Smooth muscle cell of the brain vasculature (primary cell): Measurements from ENCODE around the gene CEP57L1.
"Not testable (repeated sequence)": the region's sequence is repeated elsewhere in the genome, so short reads cannot be mapped to it uniquely, and the experiment has no call there.

ENCODE experiments used
- DNase-seq: peaks from one replicate; pipeline ENCODE4 v3.0.0-alpha.2; 2012; ENCODE audit warnings: low read depth, low spot score

Gene CEP57L1

DNA sequence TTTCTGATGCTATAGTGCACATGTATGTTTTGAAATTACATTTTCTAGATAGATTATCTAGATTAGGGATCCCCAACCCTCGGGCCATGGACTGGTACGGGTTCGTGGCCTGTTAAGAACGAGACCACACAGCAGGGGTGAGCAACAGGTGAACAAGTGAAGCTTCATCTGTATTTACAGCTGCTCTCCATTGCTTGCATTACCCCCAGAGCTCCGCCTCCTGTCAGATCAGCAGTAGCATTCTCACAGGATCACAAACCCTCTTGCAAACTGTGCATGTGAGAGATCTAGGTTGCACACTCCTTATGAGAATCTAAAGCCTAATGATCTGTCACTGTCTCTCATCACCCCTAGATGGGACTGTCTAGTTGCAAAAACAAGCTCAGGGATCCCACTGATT is 10.4 kb downstream of the CEP57L1 start:
- DNase-seq = no peak

DNA sequence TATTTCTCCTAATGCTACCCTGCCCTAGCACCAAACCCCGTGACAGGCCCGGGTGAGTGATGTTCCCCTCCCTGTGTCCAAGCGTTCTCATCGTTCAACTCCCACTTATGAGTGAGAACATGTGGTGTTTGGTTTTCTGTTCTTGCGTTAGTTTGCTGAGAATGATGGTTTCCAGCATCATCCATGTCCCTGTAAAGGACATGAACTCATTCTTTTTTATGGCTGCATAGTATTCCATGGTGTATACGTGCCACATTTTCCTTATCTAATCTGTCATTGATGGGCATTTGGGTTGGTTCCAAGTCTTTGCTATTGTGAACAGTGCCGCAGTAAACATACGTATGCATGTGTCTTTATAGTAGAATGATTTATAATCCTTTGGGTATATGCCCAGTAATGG is 14.4 kb downstream of the CEP57L1 start:
- DNase-seq = not testable (repeated sequence)

DNA sequence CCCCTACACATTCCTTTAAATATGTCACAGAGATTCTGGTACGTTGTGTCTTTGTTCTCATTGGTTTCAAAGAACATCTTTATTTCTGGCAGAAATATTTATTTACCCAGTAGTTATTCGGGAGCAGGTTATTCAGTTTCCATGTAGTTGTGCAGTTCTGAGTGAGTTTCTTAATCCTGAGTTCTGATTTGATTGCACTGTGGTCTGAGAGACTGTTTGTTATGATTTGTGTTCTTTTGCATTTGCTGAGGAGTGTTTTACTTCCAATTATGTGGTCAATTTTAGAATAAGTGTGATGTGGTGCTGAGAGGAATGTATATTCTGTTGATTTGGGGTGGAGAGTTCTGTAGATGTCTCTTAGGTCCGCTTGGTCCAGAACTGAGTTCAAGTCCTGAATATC is 17.4 kb downstream of the CEP57L1 start:
- not testable (repeated sequence) for DNase-seq

DNA sequence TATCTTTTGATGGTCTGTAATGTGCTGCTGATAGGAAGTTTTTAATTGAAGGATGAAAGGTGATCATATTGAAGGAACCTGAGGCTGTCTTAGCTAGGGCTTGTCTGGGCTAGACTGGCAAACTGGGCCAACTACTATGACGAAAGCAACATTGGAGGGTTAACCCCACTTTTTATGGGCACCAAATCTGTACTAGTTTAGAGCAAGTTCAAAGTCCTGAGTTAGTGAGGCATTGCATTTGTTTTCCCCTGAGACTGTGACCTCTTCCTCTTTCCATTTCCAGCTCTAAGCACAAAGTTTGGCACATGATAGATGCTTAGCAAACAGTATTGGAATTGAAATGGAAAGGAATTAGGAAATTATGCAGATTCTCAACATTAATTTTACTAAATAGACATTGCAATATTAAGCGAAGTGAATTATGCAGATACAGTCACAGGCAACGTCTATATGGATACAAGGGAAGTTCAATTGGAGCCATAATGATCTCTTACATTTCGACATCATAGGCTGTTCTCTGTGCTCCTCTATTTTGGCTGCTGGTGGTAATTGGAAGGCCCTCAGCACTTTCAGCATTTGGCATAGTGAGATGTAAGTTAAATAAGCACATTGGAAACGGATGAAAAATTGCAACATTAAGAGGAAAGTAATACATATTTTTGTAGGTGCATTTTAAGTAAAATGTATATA is 22.2 kb downstream of the CEP57L1 start:
- DNase-seq = no peak

DNA sequence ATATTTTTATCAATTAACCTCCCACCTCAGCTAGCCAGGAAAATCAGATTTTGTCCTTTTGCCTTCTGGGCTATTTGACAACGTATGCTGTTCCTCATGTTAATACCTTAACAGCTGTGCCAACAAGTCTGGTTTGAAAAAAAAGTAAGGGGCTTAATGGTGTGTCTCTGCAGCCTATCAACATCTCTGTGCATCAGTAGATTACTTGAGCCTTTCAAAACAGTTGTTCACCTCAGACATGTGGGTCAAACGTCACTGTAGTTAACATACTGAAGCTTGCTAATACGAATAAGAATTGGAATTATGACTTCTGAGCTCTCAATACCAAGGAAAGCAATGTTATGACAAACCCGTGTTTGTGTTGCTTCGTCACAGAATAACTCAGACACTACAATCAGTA is 23.0 kb downstream of the CEP57L1 start:
- no peak for DNase-seq

DNA sequence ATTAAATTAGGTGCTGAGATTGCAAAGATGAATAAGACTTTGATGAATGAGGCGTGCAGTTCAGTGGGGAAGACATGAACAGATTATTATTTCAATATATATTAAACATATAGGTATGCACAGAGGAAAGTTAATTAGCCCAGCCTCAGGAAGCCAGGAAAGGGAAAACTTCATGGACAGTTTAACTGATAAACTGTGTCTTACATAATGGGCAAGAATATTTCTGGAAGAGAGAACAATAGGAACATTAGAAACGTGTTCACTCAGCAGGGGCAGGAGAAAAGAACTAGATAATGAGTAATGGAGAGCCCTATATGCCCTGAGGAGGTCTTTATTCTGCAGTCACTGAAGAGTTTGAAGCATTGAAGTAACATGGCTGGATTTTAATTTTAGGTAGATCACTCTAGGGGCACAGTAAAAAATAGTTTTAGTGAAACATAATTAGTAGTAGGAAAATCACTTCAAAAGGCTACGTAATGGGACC is 23.6 kb downstream of the CEP57L1 start:
- DNase-seq = no peak

DNA sequence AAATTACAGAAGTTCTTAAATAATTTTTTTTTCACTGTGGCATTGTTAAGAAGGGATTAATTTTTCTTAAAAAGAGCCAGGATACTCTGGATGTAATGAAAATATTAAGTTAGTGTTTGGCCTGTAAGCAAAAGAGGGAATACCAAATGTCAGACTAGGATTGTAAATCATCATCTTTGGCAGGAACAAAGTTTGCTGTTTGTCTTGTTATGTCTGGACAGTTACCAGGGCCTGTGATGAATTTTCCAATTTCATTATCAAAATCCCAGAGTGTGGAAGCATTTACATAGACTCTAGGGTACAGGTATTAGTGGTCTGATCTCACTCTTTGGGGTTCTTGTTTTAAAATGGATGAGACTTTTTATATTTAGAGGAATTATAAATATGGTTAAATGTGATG is 26.1 kb downstream of the CEP57L1 start:
- no peak for DNase-seq

DNA sequence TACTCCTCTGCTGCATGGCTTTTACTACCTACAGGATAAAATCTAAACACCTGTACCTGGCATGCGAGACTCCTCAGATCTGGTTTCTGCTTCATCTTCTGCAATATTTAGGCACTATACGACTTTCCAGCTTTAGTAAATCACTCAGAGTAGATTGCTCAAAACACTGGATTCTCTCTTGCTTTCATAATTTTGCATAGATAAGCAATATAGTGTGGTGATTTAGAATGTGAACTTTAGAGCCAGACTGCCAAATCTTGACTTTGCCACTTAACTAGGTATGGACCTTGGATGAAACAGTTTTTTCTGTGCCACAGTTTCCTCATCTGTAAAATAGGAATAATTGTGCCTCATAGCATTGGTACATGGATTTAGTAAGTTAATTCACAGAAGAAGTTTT is 28.9 kb downstream of the CEP57L1 start:
- no peak for DNase-seq

DNA sequence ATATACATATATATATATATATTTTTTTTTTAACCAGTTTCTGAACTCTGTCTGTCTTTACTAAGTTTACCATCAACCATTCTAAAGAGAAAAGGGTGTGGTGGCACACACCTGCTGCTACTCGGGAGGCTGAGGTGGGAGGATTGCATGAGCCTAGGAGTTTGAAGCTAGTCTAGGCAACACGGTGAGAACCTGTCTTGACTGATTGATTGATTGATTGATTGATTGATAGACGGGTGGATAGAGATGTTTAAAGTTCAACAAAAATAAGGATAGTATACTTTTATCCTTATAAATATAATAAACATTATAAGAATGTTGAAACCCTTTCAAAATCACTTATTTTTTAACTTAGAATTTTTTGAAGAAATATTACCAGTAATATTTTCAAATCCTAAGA is 30.2 kb downstream of the CEP57L1 start:
- no peak for DNase-seq

DNA sequence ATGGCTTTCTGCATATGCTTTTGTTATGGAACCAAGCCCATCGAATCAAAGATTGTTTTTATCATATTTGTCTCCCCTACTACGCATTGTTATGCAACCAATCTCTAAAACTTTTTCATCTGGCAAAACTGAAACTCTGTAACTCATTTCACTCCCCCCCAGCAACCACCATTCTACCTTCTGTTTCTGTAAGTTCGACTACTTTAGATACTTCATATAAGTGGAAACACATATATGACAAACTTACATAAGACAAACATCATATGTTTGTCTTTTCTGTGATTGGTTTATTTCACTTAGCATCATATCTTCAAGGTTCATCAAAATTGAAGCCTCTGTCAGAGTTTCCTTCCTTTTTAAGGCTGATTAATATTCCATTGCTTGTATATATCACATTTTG is 34.8 kb downstream of the CEP57L1 start:
- DNase-seq = no peak

DNA sequence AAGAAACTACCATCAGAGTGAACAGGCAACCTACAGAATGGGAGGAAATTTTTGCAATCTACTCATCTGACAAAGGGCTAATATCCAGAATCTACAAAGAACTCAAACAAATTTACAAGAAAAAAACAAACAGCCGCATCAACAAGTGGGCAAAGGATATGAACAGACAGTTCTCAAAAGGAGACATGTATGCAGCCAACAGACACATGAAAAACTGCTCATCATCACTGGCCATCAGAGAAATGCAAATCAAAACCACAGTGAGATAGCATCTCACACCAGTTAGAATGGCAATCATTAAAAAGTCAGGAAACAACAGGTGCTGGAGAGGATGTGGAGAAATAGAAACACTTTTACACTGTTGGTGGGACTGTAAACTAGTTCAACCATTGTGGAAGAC is 40.3 kb downstream of the CEP57L1 start:
- DNase-seq = not testable (repeated sequence)

DNA sequence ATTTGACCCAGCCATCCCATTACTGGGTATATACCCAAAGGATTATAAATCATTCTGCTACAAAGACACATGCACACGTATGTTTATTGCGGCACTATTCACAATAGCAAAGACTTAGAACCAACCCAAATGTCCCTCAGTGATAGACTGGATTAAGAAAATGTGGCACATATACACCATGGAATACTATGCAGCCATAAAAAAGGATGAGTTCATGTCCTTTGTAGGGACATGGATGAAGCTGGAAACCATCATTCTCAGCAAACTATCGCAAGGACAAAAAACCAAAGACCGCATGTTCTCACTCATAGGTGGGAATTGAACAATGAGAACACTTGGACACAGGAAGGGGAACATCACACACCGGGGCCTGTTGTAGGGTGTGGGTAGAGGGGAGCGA is 40.7 kb downstream of the CEP57L1 start:
- not testable (repeated sequence) for DNase-seq

DNA sequence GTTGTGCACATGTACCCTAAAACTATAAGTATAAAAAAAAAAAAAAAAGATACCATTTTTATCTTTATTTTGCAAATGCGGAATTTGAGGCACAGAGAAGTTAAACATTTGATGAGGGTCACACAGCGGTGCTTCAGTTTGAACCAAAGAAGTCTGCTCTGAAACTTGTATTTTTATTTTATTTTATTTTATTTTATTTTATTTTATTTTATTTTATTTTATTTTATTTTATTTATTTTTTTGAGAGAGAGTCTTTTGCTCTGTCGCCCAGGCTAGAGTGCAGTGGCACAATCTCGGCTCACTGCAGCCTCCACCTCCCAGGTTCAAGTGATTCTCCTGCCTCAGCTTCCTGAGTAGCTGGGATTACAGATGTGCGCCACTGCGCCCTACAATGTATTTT is 41.2 kb downstream of the CEP57L1 start:
- DNase-seq = not testable (repeated sequence)

DNA sequence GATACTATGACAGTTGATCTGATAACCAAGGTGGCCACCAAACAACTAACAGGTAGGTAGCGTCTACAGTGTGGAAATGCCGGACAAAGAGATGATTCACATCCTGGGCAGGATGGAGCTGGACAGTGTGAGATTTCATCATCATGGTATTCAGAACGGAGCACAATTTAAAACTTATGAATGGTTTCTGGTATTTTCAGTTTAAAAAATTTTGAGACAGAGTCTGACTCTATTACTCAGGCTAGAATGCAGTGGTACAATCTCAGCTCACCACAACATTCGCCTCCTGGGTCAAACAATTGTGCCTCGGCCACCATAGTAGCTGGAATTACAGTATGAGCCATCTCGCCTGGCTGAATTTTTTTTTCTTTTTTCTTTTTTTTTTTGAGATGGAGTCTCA is 43.8 kb downstream of the CEP57L1 start:
- DNase-seq = no peak

DNA sequence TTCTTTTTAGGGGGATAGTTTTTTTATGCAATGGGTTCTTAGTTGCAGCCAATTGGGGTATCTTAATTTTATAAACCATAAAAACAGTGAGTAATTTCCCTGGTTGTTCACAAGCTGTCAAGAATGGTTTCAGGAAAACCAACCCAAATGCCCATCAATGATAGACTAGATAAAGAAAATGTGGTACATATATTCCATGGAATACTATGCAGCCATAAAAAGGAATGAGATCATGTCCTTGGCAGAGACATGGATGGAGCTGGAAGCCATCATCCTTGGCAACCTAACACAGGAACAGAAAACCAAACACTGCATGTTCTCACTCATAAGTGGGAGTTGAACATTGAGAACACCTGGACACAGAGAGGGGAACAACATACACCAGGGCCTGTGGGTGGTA is 46.8 kb downstream of the CEP57L1 start:
- DNase-seq = not testable (repeated sequence)

DNA sequence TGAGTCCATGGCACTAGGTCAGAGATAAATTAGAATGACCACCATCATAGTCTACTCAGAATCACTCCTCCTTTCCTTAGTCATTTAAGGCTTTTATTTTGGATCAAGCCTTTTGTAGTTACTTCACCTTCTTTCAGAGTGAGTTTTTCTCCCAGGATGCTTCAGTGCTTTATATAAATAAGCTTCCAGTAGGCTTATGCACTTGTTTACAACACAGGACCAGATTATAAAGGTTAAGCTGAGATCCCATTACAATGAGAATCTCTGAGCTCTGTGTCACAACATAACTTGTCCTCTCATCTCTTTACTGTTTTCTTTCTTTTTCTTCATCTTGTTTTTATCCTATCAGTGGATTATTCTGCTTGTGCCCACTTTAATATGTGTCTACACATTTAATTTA is 47.9 kb downstream of the CEP57L1 start:
- DNase-seq = no peak

DNA sequence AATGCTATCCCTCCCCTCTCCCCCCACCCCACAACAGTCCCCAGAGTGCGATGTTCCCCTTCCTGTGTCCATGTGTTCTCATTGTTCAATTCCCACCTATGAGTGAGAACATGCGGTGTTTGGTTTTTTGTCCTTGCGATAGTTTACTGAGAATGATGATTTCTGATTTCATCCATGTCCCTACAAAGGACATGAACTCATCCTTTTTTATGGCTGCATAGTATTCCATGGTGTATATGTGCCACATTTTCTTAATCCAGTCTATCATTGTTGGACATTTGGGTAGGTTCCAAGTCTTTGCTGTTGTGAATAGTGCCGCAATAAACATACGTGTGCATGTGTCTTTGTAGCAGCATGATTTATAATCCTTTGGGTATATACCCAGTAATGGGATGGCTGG is 52.9 kb downstream of the CEP57L1 start:
- DNase-seq = not testable (repeated sequence)

DNA sequence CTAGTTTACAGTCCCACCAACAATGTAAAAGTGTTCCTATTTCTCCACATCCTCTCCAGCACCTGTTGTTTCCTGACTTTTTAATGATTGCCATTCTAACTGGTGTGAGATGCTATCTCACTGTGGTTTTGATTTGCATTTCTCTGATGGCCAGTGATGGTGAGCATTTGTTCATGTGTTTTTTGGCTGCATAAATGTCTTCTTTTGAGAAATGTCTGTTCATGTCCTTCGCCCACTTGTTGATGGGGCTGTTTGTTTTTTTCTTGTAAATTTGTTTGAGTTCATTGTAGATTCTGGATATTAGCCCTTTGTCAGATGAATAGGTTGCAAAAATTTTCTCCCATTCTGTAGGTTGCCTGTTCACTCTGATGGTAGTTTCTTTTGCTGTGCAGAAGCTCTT is 53.4 kb downstream of the CEP57L1 start:
- DNase-seq = not testable (repeated sequence)

DNA sequence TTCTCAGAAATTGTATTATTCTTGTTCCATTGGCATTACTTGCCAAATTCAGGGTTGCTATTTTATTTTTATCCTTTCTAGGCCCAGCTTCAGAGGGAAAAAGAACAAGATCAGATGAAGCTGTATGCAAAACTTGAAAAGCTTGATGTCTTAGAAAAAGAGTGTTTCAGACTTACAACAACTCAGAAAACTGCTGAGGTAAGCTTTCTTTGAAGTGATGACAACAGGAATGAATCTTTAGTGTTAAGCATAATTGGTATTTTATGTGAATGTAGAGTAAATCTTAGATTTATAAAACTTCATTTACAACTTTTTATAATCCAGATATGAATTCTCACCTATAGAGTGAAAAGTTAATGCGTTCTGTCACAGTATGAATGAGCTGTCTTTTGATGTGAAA is 58.4 kb downstream of the CEP57L1 start:
- no peak for DNase-seq

DNA sequence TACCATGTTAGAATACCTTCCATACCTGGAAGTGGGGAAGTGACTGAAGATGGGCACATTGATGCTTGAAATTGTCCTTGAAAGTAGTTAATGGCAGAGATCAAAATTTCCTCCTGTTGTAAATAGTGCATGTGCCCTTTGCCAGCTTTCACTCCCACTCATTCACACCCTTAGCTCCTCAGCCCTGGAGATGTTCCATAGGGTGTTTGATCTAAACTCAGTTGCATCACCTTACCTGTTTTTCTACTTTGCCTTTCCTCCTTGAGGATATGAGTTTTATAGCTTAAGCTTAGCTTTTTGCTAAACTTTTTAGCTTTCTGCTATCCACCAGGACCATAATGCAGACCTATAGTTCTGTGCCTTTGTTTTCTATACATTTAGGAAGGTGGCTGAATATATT is 69.0 kb downstream of the CEP57L1 start:
- no peak for DNase-seq

DNA sequence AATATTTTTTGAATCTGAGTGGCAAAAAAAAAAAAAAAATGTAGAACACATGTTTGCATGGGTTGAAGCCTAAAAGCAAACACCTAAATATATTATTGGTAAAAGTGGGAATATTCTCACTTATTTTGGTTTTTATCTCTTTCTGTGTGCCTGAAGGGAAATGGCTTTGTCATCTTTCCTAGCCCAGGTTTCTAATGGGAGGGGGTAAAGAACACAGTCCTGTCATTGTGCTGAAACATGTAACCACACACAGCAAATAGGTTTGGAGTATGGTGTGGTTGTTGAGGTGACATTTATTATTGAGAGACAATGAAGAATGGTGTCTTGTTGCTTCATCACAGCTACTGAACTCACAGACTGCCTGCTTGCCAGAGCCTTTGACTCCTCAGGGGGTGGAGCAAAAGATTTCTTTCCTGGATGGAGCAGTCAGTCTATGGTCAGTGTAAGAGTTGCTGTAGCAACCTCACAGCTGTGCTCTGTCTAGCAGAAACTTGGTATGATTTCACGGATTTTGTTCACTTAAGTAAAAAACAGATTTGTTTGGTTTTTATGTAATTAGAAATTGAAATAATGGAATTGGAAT is 70.2 kb downstream of the CEP57L1 start:
- DNase-seq = no peak

DNA sequence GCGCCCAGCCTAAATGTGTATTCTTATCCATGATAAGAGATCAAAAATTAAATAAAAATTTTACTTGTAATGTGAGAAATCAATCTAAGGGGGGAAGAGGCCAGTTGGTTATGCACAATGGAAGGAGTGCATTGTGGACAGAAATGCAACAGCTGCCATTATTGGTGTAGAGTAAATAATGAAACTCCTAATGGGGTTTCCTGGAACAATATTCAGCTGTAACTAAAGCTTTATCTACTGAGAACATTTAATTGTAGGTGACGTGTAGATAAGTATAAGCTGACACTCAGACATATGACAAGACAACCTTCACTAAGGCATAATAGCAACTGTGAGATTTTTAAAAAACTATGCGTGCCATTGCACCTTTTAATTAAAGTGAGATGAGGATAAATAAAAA is 71.4 kb downstream of the CEP57L1 start:
- no peak for DNase-seq

DNA sequence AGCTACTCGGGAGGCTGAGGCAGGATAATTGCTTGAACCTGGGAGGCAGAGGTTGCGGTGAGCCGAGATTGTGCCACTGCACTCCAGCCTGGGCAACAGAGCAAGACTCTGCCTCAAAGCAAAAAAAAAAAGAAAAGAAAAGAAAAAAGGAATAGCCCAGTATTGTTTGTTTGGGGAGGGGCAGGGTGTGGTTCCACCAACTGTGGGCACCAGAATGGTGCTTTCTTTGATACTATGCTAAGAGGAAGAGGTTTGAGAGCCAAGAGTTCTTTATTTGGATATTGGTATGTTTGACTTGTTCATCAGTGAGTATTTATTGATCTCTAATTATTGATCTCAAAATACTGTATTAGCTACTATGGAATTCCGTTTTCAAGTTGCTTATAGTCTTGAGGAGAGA is 72.3 kb downstream of the CEP57L1 start:
- DNase-seq = no peak

DNA sequence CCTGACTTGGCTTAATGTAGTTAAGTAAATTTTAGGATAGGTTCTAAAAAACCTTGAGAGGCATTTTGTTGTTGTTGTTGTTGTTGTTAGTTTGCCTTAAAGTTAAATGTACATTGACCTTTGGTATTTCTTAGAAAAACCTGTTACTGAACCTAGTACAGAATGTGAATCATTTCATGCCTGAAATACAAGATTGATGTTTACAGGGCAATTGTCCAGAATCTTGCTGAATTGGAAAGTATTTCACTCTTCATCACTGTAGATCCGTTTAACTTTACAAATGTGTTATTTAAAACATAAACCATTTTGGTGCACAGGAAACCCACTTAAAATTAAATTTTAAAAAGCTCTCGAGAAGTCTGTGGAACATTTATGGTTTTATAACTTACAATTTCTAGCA is 75.0 kb downstream of the CEP57L1 start:
- no peak for DNase-seq
